ENCODE results near the gene RASSF1.
"Not testable (repeated sequence)": the region's sequence is repeated elsewhere in the genome, so short reads cannot be mapped to it uniquely, and the experiment has no call there.

The RASSF1 gene

DNA sequence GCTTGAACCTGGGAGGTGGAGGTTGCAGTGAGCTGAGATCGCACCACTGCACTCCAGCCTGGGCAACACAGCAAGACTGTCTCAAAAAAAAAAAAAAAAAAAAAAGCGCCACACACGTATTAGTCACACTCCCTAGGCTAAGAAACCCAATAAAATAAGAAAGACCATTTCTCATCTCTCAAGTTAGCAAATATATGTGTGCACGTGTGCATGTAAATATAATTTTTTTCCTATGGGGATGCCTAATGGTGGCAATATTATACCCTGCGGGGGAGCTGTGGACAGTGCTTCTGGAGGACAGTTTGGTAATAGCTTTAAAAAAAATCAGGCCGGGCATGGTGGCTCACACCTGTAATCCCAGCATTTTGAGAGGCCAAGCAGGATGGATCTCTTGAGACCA lies 56.5 kb downstream of the RASSF1 start:
- not testable (repeated sequence) for DNase-seq (ENCODE audit: low read depth in 3 of 3)

Measured in stimulated activated CD4-positive, alpha-beta T cell treated with anti-CD3 and anti-CD28 coated beads, TNF-alpha, amount 100 ng/mL, for 24 hours (primary cell).